ENCODE data around the gene HYDIN. TPM values are rescaled to one million over a fixed set of nuclear protein-coding genes. Genes with fewer than 3 reads are reported as not detected.
A peak's percentile ranks its signal among the peaks of the same experiment; 100 is the strongest.

The HYDIN gene
- total RNA-seq, 1 experiment from 2014 or later = 0.26 TPM

GRCh38 chr16:70774261-70774660 lies 456.3 kb downstream of the HYDIN start:
- Histone ChIP-seq H3K27me3 (no peaks in the 10 kb centered on the region), H3K9me3 (no peaks in the 10 kb centered on the region), H3K36me3 (no peaks in the 10 kb centered on the region; the same call in 1 of the 2 replicates), H3K4me3 (no peak overlapping the region)
- no peak for DNase-seq

- no peaks in the 10 kb centered on the region; the same call in 1 of the 2 replicates for H3K36me3 ChIP-seq
- no peak overlapping the region for H3K4me3 ChIP-seq
- H3K9me3 ChIP-seq = no peaks in the 10 kb centered on the region
- H3K27me3 ChIP-seq = no peaks in the 10 kb centered on the region
- no peak for DNase-seq
These were observed 458.0 kb downstream of the HYDIN start for GRCh38 chr16:70772493-70772892.

GRCh38 chr16:70770626-70771552 lies 459.6 kb downstream of the HYDIN start:
- no peaks in the 10 kb centered on the region for H3K27me3 ChIP-seq
- H3K4me3 ChIP-seq = no peak overlapping the region
- H3K36me3 ChIP-seq = no peaks in the 10 kb centered on the region; the same call in 1 of the 2 replicates
- DNase-seq = peak; percentile 23
- H3K9me3 ChIP-seq = no peaks in the 10 kb centered on the region

- no peak overlapping the region for H3K4me3 ChIP-seq
- no peaks in the 10 kb centered on the region for H3K9me3 ChIP-seq
- no peaks in the 10 kb centered on the region; the same call in 1 of the 2 replicates for H3K36me3 ChIP-seq
- no peaks in the 10 kb centered on the region for H3K27me3 ChIP-seq
- no peak for DNase-seq
These were observed 460.3 kb downstream of the HYDIN start for GRCh38 chr16:70770291-70770625.

- H3K36me3 ChIP-seq = no peaks in the 10 kb centered on the region; the same call in 1 of the 2 replicates
- H3K9me3 ChIP-seq = no peaks in the 10 kb centered on the region
- no peaks in the 10 kb centered on the region for H3K27me3 ChIP-seq
- DNase-seq = no peak
- no peak overlapping the region for H3K4me3 ChIP-seq
These were observed 460.8 kb downstream of the HYDIN start for GRCh38 chr16:70769761-70770160.

GRCh38 chr16:70769131-70769530 lies 461.4 kb downstream of the HYDIN start:
- DNase-seq = no peak
- Histone ChIP-seq H3K36me3 (no peaks in the 10 kb centered on the region; the same call in 1 of the 2 replicates), H3K9me3 (no peaks in the 10 kb centered on the region), H3K4me3 (no peak overlapping the region), H3K27me3 (no peaks in the 10 kb centered on the region)

GRCh38 chr16:70768203-70768580 lies 462.3 kb downstream of the HYDIN start:
- Histone ChIP-seq H3K9me3 (no peaks in the 10 kb centered on the region), H3K27me3 (no peaks in the 10 kb centered on the region), H3K36me3 (no peaks in the 10 kb centered on the region; the same call in 1 of the 2 replicates), H3K4me3 (no peak overlapping the region)
- no peak for DNase-seq

- Histone ChIP-seq H3K4me3 (no peak overlapping the region), H3K9me3 (no peaks in the 10 kb centered on the region), H3K27me3 (no peaks in the 10 kb centered on the region), H3K36me3 (no peaks in the 10 kb centered on the region; the same call in 1 of the 2 replicates)
- DNase-seq = peak; percentile 31
These were observed 462.9 kb downstream of the HYDIN start for GRCh38 chr16:70767377-70768202.

GRCh38 chr16:70766658-70767057 lies 463.9 kb downstream of the HYDIN start:
- Histone ChIP-seq H3K27me3 (no peaks in the 10 kb centered on the region), H3K9me3 (no peaks in the 10 kb centered on the region), H3K36me3 (no peaks in the 10 kb centered on the region; the same call in 1 of the 2 replicates), H3K4me3 (no peak overlapping the region)
- DNase-seq = no peak

GRCh38 chr16:70766176-70766575 lies 464.3 kb downstream of the HYDIN start:
- Histone ChIP-seq H3K36me3 (no peaks in the 10 kb centered on the region; the same call in 1 of the 2 replicates), H3K27me3 (no peaks in the 10 kb centered on the region), H3K9me3 (no peaks in the 10 kb centered on the region), H3K4me3 (no peak overlapping the region)
- no peak for DNase-seq

- no peaks in the 10 kb centered on the region for H3K27me3 ChIP-seq
- H3K9me3 ChIP-seq = no peaks in the 10 kb centered on the region
- no peak for DNase-seq
- H3K4me3 ChIP-seq = no peak overlapping the region
- no peaks in the 10 kb centered on the region for H3K36me3 ChIP-seq
These were observed 465.0 kb downstream of the HYDIN start for GRCh38 chr16:70765491-70765890.

- no peak for DNase-seq
- Histone ChIP-seq H3K27me3 (no peaks in the 10 kb centered on the region), H3K36me3 (no peaks in the 10 kb centered on the region), H3K9me3 (no peaks in the 10 kb centered on the region), H3K4me3 (no peak overlapping the region)
These were observed 465.9 kb downstream of the HYDIN start for GRCh38 chr16:70764632-70765031.

- no peak overlapping the region for H3K4me3 ChIP-seq
- H3K27me3 ChIP-seq = no peaks in the 10 kb centered on the region
- H3K9me3 ChIP-seq = no peaks in the 10 kb centered on the region
- no peak for DNase-seq
- no peaks in the 10 kb centered on the region for H3K36me3 ChIP-seq
These were observed 470.3 kb downstream of the HYDIN start for GRCh38 chr16:70760221-70760620.

- Histone ChIP-seq H3K36me3 (no peaks in the 10 kb centered on the region), H3K27me3 (no peaks in the 10 kb centered on the region), H3K9me3 (no peaks in the 10 kb centered on the region), H3K4me3 (no peak overlapping the region)
- no peak for DNase-seq
These were observed 470.9 kb downstream of the HYDIN start for GRCh38 chr16:70759666-70760065.

- no peak for DNase-seq
- no peaks in the 10 kb centered on the region for H3K27me3 ChIP-seq
- no peak overlapping the region for H3K4me3 ChIP-seq
- no peaks in the 10 kb centered on the region for H3K9me3 ChIP-seq
- no peaks in the 10 kb centered on the region for H3K36me3 ChIP-seq
These were observed 471.7 kb downstream of the HYDIN start for GRCh38 chr16:70758786-70759185.

Measured in MG63 (cell line).